Central memory CD4-positive, alpha-beta T cell (primary cell): ENCODE results near the gene NIFK.
"Not testable (repeated sequence)": the region's sequence is repeated elsewhere in the genome, so short reads cannot be mapped to it uniquely, and the experiment has no call there.

Experiments
- DNase-seq: peaks from one replicate; pipeline ENCODE4 v3.0.0; 2022

NIFK gene

GRCh38 chr2:121694398-121695170 is 42.1 kb downstream of the NIFK start:
- no peak for DNase-seq

- not testable (repeated sequence) for DNase-seq
These were observed 46.1 kb downstream of the NIFK start for GRCh38 chr2:121690572-121690971.

- no peak for DNase-seq
These were observed 46.6 kb downstream of the NIFK start for GRCh38 chr2:121690095-121690494.

- DNase-seq = no peak
These were observed 47.3 kb downstream of the NIFK start for GRCh38 chr2:121689356-121689755.

- no peak for DNase-seq
These were observed 47.9 kb downstream of the NIFK start for GRCh38 chr2:121688820-121689219.

GRCh38 chr2:121686902-121687301 is 49.8 kb downstream of the NIFK start:
- no peak for DNase-seq

- no peak for DNase-seq
These were observed 50.5 kb downstream of the NIFK start for GRCh38 chr2:121686218-121686617.

- DNase-seq = no peak
These were observed 54.0 kb downstream of the NIFK start for GRCh38 chr2:121682396-121683298.

GRCh38 chr2:121677855-121678254 is 58.8 kb downstream of the NIFK start:
- DNase-seq = no peak
